Activated T-helper 9 cell treated with anti-CD3 and anti-CD28 coated beads, Interleukin-2, amount 50 U/mL, for 16 hours (primary cell): Measurements from ENCODE around the gene CD226.

ENCODE experiments used
- DNase-seq: peaks from one replicate; pipeline ENCODE4 v3.0.0-alpha.2; 2020; ENCODE audit warnings: low read depth

CD226 gene

GRCh38 chr18:69814861-69815385 is 132.8 kb downstream of the CD226 start:
- no peak for DNase-seq

GRCh38 chr18:69813559-69813958 is 134.1 kb downstream of the CD226 start:
- no peak for DNase-seq

GRCh38 chr18:69808399-69808798 is 139.3 kb downstream of the CD226 start:
- DNase-seq, result no peak

GRCh38 chr18:69804776-69805501 is 142.7 kb downstream of the CD226 start:
- DNase-seq, result no peak
